HS-5 (cell line): ENCODE results near the gene PLEKHJ1.
"Not testable (repeated sequence)": the region's sequence is repeated elsewhere in the genome, so short reads cannot be mapped to it uniquely, and the experiment has no call there.

Experiments
- DNase-seq: peaks from one replicate; pipeline ENCODE4 v3.0.0-alpha.2; 2012; ENCODE audit warnings: low read depth

The PLEKHJ1 gene, protein sequence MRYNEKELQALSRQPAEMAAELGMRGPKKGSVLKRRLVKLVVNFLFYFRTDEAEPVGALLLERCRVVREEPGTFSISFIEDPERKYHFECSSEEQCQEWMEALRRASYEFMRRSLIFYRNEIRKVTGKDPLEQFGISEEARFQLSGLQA

DNA sequence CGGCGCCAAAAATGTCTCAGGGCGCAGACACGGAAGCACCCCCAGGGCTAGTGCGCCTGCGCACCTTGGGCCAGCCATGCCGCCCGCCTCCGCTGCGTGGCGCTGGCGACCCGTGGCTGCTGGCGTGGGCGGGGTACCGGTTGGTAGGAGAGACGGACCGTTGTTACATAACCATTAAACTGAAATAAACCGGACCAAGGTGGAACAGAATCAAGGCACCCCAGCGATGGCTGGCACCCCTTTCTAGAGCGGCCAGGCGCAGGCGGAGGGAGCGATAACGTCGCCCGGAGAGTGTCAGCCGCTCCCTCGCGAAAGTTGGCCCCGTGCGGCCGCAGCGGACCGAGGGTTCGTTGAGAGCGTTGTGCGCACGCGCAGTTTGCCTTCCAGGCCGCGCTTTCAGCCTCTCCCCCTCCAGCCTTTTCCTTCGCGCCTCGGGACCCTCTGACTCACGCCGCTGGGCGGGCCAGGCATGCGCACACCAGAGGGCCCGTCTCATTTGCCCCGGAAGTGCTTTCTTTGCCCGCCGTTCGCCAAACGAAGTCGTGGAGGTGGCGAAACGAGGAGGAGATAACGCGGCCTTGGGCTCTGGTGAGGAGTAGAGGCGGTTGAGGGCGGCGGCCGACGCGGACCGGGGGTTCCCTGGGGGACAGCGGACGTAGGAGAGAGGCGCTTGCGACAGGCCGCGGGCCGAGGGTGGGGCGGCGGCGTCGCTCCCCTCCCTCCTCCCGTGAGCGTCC is at the start of gene PLEKHJ1, which contains the start of gene SF3A2:
TSS of gene PLEKHJ1 (minus strand) at position 16 of the 737 bp plus-strand sequence. CDS start 81 bp downstream, outside the sequence.
TSS of gene SF3A2 (plus strand) at position 511 of the 737 bp plus-strand sequence. CDS start 6,595 bp downstream, outside the sequence.
- DNase-seq = peak; percentile 84

DNA sequence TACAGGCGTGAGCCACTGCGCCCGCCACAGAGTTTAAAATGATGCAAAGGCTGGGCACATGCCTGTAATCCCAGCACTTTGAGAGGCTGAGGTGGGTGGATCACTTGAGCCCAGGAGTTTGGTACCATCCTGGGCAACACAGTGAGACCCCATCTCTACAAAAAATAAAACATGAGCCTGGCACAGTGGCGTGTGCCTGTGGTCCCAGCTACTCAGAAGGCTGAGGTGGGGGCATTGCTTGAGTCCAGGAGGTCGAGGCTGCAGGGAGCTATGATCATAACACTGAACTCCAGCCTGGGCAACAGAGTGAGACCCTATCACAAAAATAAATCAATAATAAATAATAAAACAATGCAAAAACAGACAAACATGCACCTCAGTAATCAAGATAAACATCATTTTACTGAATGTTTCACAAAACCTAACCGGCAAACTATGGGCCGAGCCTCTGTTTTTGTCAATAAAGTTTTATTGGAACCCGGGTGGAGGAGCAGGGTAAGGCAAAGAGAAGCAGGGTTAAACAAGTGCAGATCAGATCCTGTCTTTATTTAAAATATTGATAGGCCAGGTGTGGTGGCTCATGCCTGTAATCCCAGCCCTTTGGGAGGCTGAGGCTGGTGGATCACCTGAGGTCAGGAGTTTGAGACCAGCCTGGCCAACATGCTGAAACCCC is 47.8 kb upstream of the PLEKHJ1 start:
- no peak for DNase-seq

DNA sequence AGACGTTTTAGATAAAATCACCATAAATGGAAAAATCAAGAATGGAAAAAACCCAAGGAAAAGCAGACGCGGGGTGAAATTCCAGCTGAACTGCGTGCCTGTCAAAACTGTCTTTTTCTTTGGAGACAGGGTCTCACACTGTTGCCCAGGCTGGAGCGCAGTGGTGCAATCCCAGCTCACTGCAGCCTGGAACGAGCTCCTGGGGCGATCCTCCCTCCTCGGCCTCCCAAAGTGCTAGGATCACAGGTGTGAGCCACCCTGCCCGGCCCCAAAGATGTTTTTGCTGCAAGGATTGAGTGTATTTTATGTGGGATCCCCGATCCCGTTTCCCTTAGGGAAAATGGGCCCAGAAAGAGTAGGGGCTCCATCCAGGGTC is 46.7 kb upstream of the PLEKHJ1 start:
- no peak for DNase-seq

DNA sequence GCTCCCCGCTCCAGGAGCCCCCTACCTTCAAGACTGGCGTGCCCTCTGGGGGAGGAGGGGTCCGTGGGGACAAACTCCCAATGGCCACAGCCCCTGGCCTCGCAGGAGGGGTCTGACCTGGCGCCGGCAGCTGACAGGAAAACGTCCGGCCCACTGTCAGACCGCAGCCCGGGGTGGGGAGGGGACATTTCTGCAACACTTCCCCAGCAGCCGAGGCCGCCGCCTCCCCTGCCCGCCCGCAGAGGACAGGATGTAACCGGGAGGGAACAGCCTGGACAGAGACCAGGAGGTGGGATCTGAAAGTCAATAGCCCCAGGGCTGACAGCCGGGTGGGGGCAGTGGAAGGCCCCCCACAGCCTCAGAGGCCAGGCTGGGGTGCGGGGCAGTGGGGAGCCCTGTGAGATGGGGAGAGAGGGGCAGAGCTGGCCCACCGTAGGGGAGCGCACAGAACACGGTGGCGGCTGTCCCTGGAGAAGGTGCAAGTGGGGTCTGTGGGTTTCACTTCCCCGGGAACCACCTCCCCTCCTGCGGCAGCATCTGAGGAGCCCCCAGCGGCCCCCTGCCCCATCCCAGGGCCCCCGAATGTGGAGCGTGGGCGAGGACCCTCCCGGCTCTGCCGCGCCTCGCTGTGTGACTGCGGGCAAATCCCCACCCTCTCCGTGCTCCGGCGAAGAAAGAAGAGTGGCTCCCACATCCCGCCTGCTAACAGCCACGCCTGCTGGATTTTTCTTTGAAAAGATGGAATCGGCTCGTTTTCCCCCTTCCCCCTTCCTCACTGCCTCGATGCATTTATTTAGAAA is 46.1 kb upstream of the PLEKHJ1 start, which contains the start of gene PEAK3:
TSS of gene PEAK3 (minus strand) at position 114 of the 800 bp plus-strand sequence. CDS start 1,244 bp downstream, outside the sequence.
- no peak for DNase-seq

DNA sequence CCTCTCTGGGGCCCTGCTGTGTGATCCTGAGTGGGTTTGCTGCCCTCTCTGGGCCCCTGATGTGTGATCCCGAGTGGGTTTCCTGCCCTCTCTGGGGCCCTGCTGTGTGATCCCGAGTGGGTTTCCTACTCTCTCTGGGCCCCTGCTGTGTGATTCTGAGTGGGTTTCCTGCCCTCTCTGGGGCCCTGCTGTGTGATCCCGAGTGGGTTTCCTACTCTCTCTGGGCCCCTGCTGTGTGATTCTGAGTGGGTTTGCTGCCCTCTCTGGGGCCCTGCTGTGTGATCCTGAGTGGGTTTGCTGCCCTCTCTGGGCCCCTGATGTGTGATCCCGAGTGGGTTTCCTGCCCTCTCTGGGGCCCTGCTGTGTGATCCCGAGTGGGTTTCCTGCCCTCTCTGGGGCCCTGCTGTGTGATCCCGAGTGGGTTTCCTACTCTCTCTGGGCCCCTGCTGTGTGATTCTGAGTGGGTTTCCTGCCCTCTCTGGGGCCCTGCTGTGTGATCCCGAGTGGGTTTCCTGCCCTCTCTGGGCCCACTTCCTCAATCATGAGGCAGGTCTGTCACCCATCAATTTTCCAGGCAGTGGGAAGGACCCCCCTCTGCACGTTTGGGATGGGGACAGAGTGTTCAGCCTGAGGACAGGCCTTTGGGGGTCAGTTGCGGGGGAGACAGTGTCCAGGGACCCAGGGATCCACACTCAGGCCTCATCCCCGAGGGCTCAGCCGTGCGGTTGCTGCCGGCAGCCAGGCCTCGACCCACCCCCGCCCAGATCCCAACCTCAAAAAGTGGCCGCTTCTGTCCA is 45.3 kb upstream of the PLEKHJ1 start:
- DNase-seq = not testable (repeated sequence)

DNA sequence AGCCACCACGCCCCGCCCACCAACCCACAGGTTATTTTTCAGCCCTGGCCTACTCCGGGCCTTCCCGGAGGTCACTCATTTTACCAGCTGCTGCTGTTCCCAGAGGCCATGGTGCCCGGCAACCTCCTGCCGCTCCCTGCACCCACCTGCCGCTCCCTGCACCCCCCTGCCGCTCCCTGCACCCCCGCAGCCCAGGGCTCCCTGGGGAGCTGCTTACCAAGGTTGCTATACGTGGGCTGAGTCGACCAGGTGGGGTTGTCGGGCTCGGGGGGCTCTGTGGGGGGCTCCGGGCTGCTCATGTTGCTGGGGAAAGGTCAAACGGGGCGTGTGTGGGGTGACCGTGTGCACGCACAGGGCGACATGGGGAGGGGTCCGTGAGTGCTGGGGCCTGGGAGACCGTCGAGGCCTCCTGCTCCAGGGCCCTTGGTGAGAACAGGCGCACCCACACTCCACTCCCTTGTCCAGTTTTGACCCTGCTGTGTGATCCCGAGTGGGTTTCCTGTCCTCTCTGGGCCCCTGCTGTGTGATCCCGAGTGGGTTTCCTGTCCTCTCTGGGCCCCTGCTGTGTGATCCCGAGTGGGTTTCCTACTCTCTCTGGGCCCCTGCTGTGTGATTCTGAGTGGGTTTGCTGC is 44.6 kb upstream of the PLEKHJ1 start:
- no peak for DNase-seq

DNA sequence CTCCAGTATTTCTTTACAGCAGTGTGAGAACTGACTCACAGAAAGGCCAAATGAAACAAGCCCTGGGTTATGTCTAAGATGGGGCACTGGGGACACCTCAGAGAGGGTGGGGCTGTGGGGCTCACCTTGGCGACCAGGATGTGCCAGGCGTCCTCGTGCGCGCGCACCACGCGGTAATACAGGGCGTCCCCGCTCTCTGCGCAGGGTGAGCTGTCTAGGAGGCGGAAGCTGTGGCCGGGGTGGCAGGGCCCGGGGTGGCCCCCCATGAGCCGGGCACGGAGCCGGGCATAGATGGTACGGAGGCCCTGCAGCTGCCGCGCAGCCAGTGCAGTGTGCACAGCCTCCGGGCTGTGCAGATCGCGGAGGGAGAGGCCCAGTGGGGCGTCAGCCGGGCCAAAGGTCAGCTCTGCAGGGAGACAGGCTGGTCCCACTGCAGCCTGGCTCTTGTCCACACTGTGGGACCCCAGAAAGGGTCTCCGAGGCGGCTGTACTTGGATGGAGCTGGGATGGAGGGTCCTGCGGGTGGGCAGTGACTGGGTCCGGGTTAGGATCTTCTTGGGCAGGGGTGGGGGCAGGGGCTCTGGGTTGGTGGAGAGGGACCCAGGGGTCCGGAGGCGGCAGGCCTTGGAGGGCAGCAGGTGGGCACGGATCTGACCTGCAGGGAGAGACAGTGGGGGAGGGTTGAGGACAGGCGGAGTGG is 42.5 kb upstream of the PLEKHJ1 start:
- DNase-seq = no peak

DNA sequence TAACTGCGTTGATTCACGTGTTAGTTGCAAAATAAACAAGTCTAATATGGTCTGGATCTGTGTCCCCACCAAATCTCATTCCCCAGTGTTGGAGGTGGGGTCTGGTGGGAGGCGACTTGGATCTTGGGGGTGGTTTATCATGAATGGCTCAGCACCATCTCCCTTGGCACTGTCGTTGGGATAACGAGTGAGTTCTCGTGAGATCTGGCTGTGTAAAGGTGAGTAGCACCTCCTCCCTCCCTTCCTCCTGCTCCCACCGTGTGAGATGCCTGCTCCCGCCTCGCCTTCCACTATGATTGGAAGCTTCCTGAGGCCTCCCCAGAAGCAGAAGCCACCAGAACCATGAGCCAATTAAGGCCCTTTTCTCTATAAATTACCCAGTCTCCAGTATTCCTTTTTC is 41.0 kb upstream of the PLEKHJ1 start:
- no peak for DNase-seq

DNA sequence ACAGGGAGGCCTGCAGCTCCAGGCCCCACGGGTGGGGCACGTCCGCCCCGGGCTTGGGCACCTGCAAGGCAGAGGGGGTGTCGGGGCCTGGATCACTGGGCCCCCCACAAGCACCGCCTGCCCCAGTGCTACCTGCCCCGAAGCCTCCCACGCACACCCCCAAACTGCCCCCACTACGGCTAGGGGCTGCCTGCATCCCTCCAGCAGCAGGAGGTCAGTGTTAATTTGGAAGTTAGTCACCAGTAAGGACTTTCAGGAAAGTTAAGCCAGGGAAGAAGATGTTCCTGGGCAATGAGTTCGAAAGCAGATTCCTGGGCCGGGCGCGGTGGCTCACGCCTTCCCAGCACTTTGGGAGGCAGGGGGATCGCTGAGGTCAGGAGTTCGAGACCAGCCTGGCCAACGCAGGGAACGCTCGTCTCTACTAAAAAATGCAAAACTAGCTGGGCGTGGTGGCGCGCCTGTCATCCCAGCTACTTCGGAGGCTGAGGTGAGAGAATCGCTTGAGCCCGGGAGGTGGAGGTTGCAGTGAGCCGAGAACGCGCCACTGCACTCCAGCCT is 40.4 kb upstream of the PLEKHJ1 start:
- no peak for DNase-seq

DNA sequence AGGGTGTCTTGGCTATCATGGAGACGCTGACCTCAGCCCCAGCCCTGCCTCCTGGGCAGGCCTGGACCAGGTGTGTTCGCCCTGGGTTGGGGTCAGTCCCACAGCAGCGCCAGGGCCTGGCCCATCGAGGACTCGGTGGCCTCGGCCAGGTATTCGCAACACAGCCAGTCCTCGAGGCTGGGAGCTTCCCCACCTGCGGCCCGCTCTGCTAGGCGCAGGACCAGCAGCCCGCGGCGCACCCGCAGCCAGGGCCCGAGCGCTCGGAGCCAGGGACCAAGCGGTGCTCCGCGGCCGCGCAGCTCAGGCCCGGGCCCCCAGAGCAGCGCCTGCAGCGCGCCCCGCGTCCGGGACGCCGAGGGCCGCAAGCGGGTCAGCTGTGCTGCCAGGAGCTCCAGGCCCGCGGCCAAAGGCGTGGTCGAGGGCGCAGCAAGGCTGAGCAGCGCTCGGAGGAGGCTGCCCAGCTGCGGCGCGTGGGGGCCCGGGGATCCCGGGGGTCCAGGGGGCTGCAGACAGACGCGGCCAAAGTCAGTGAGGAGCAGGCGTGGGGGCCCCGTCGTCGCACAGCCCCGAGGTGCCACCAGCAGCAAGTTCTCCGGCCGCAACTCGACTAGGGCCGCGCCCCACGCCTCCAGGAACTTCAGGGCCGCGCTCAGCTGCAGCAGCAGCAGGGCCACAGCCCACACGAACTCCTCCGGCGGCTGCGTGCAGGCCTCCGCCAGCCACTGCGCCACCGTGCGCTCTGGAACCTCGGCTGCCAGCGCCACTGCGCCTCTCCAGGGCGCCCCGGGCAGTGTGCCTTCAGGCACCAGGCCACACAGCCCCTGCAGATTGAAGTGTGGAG is 39.7 kb upstream of the PLEKHJ1 start:
- DNase-seq = no peak

DNA sequence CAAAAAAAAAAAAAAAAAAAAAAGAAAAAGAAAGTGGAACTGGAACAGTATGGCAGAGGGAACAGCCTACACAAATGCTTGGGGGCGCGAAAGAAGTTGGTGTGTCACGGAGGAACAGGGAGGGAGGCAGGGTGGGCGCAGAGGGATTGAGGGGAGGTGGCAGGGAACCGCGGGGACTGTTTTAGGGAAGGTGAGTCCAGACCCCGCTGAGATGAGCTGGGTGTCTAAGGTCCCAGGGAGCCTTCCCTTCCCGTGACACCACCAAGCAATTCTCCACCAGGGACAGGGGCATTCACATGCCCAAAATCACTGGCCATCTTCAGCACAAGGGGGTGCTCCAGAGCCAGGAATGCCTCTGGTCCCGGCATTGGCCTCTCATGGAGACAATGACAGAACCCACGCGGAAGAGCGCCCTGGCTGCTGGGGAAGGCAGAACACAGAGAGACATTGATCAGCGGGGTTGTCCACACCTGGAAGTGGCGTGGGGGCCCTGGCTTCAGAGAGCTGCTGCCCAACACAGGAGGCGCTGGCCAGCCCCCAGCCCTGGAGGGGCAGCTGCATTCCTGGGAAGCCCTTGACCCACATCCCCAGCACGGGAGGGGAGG is 38.9 kb upstream of the PLEKHJ1 start:
- no peak for DNase-seq

DNA sequence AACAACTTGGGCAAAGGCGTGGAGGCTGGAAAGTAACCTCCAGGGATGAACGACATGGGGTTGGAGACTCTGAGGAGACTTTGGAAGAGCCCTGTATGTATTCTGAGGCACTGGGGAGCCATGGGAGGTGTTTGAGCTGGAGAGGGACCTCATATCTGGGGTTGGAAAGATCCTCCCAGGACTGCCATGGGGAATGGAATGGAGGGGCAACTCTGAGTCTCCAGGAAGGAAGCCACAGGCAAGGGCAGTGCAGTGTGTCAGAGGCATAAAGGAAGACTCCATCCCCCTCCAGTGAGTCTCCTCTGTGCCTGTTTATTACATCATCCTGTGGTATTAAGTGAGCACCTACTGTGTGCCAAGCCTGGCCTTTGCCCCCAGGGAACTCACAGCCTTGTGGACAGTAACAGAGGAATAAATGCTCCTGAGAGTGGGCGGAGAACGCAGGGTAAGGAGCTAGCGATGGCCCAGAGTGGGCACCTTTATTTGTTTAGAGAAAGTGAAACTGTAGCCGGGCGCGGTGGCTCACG is 38.1 kb upstream of the PLEKHJ1 start:
- no peak for DNase-seq

DNA sequence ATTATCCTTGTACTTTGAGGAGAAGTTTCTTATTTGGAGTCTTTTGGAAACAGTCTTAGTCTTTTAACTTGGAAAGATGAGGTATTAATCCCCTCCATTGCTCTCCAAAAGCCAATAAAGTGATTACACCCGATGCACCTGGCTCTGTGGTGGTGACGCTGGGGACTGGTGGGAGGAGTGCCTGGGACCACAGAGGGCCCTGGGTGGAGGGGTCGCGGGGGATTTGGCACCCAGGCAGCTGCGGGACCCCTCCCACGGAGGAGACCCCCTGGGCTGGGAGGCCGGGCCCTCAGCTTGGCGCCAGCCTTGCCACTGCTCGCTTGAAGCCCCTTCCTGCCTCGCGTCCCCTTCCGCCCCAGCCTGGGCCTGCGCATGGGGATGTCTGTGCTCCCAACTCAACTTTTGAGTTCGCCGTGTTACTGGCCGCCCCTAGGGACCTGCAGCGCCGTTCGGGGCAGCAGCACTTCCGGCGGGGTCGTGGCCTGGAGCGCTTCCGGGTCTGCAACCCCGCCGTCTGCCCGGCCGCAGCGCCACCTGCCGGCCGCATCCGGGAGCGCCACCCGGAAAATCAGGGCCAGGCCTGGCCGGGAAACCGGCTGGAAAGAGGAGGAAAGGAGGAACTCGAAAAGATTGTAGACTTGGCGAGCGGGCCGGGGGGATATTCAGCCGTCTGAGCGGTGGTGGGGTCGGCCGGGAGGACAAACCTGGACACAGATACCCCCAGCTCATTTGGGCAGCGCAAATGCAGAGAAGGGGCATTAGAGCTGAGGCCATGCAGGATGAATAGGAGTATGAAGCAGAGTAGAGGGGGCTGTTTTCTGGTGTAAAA is 37.4 kb upstream of the PLEKHJ1 start:
- no peak for DNase-seq

DNA sequence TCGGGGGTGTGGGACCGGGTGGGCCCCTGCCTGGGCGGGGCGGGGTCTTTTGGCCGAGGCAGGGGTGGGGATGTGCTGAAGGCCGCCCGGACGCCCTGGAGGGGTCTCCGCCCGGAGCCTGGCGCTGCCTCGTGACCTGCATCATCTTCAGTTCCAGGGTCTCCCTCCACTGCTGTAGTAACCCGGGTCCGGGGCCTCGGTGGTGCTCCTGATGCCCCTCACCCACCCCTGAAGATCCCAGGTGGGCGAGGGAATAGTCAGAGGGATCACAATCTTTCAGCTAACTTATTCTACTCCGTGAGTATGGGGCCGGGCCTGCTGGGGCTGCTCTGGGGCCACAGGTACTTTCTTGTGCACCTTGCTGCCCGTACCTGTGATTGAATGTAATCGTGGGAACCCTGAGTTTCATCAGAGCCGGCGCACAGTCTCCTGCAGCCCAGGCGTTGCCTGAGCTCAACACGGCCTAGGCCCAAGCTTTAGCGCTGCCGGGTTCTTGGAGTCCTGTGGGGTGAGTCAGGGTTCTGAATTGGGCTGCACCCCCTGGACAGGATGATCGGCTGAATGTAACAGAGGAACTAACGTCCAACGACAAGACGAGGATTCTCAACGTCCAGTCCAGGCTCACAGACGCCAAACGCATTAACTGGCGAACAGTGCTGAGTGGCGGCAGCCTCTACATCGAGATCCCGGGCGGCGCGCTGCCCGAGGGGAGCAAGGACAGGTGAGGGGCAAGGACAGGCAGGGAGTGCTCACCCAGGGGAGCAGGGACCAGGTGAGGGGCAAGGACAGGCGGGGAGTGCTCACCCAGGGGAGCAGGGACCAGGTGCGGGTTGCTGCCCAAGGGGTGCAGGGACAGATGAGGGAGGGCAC is 35.3 kb upstream of the PLEKHJ1 start:
- peak; percentile 53 for DNase-seq

DNA sequence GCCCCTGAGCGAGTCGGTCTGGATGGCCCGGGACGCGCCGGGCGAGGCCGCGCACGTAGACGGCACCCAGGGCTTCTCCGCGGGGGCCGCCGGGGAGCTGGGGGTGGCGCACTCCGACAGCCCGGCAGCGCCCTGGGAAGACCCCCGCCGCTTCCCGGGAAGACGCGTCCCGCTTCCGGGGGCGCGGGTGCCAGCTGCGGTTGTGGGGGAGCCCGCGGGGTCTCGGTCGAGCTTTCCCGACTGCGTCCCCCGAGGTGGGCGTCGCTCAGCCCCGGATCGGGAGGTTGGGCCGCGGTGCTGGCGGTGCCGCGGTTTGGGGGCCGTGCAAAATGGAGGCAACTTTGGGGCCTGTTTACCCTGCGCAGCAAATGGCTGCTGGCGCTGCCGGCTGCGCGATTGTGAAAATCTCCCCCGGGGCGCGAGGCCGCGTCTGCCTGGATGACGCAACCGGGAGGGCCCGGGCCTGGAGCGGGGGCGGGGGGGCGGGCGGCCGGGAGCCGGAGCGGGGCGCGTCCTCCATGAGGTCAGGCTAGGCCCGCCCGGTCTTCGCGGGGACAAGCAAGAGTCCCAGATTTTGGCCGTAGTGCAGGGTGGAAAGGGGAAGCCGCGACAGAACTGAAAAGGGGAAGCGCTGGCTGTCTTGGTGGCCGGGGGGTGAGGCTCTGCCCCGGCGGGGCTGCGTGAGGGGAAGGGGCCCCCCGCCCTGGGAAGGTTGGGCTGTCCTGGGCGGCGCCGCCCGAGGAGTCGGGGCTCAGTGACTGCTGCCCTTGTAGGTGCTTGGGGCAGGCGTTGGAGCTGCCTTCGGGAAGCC is 34.5 kb upstream of the PLEKHJ1 start:
- no peak for DNase-seq

DNA sequence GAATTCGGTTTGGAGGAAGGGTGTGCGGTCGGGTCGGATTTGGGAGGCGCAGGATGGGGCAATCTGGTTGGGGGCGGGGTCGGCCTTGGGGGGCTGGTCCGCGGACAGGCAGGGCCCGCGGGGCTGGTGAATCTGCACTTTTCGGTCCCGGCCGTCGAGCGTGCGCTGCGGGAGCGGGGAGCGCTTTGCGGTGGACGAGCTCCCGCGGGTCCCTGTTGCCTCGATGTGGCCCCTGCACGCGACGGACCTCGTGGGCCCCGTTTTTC is 34.0 kb upstream of the PLEKHJ1 start:
- no peak for DNase-seq
